SU-DHL-6 (cell line): Measurements from ENCODE around the gene CDYL2.

Experiments used
- EZH2phosphoT487 ChIP-seq: fragments of 200-600 bp; sonication (generic), shearing (Covaris generic); conservative IDR thresholded peaks from 2 replicates; pipeline ENCODE4 v1.6.1; 2018; ENCODE audit warnings: mild to moderate bottlenecking, antibody characterized with exemption, low read length, moderate library complexity, mixed read lengths
- TF ChIP-seq, protein P1 (sequence below): fragments of 200-600 bp; sonication (generic); IDR thresholded peaks from one replicate; pipeline ENCODE4 v1.5.1; 2017; ENCODE audit warnings: antibody characterized with exemption, mild to moderate bottlenecking, low read length, moderate library complexity; ENCODE audit not compliant: insufficient read depth, poor library complexity, severe bottlenecking

DNA sequence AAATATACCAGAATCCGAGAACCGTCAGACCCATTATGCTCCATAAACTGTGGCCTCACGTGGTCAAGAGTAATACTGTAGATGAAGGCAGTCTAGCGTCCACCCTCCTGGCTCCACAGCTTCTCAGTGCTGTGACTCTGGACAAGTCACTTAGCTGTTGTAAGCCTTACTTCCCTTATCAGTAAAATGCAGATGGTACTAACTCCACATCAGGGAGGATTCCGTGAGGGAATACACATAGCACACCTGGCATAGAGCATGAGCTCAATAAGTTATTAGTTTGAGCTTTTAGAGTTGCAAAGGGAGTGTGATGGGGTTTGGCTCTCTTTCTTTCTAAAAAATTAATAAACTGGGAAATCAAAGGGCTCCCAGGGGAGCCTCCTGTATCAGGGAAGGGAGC is 49.9 kb downstream of the CDYL2 start:
- TF ChIP-seq EZH2phosphoT487 = no peak
- TF ChIP-seq, protein P1, sequence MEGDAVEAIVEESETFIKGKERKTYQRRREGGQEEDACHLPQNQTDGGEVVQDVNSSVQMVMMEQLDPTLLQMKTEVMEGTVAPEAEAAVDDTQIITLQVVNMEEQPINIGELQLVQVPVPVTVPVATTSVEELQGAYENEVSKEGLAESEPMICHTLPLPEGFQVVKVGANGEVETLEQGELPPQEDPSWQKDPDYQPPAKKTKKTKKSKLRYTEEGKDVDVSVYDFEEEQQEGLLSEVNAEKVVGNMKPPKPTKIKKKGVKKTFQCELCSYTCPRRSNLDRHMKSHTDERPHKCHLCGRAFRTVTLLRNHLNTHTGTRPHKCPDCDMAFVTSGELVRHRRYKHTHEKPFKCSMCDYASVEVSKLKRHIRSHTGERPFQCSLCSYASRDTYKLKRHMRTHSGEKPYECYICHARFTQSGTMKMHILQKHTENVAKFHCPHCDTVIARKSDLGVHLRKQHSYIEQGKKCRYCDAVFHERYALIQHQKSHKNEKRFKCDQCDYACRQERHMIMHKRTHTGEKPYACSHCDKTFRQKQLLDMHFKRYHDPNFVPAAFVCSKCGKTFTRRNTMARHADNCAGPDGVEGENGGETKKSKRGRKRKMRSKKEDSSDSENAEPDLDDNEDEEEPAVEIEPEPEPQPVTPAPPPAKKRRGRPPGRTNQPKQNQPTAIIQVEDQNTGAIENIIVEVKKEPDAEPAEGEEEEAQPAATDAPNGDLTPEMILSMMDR = no peak
